ENCODE results near the gene SNX20. TPM values are rescaled to one million over a fixed set of nuclear protein-coding genes. Genes with fewer than 3 reads are reported as not detected.

SNX20 gene
- total and polyA plus RNA-seq, 2 of the 13 experiments (the other 11 are each of a cell fraction or from before 2014, with no cell fraction given) = not detected

DNA sequence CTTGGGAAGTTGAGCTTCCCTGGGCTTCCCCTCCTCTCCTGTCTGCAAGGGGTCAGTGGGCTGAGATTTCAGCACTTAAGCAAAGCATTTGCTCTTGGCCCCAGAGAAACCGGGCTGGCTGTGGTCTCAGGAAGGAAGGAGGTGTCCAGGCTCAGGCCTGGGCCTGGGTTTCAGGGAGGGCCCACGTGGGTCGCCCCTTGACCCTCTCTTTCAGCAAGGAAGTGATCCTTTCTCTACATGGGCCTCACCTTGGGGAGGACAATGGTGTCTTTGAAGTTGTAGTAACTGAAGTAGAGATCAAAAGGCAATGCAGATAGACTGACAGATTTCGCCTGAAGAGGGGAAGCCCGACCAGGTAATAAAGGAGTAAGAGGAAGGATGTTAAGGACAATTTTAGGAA is 15.0 kb upstream of the SNX20 start:
- ATAC-seq (peak; percentile 16), FAIRE-seq (no peak), DNase-seq (ENCODE audit: low spot score) (peak; percentile 75)
- peak overlapping the region; percentile 12 for H3K27ac ChIP-seq (ENCODE audit: extremely low read length, insufficient read depth, low read length)
- intact Hi-C loops (cut with micrococcal nuclease; ENCODE audit: unreplicated experiment) (no loop called here), in situ Hi-C loops (cut with HindIII; ENCODE audit: extremely low pct_ligation_motif_present, low pct_unique_long_range_greater_than_20kb) (no loop called here)
- H3K36me3 ChIP-seq (replicated peaks in 1 of 2; ENCODE audit: control insufficient read depth in 1 of 2, insufficient read depth in 2 of 2, low read length in 2 of 2) = no peaks in the 10 kb centered on the region
- H3K27me3 ChIP-seq (ENCODE audit: control insufficient read depth in 1 of 2, insufficient read depth in 2 of 2, low read length in 2 of 2) = peaks cover 3 to 31% of the 10 kb centered on the region in 2 experiments; a peak in 4 of 5 replicates
- WGBS (ENCODE audit: low lambda C conversion rate) = 0% methylated on average over 5 of the region's 5 CpGs
- peak overlapping the region in 1 of 3 experiments; percentile 31; a peak in 3 of 6 replicates for H3K4me3 ChIP-seq (replicated peaks in 1 of 3; ENCODE audit: insufficient read depth in 1 of 3, low read depth in 2 of 3, low read length in 3 of 3)
- H3K79me2 ChIP-seq (ENCODE audit: insufficient read depth, low read length) = no peaks in the 10 kb centered on the region
- H4K20me1 ChIP-seq (ENCODE audit: insufficient read depth, low read length) = no peaks in the 10 kb centered on the region
- peaks cover 72% of the 10 kb centered on the region for H3K4me1 ChIP-seq (ENCODE audit: insufficient read depth, low read length)
- no TSS peak for BruUV-seq (replicated peaks)
- H3K4me2 ChIP-seq (ENCODE audit: low read depth, low read length) = peak overlapping the region; percentile 67
- no peaks in the 10 kb centered on the region for H3K9me3 ChIP-seq (ENCODE audit: low read length)
- H3K9ac ChIP-seq (ENCODE audit: insufficient read depth, low read depth, low read length) = peak overlapping the region; percentile 10
- ChIA-PET CTCF (ENCODE audit: low intra/inter-chr PET ratio, low total read pairs) (interaction anchor here (1.3 kb wide), 1 partner anchor 111 kb away, joined by 3 read pairs; no protein-coding TSS in a partner anchor), POLR2A (interaction anchor here (0.9 to 1.7 kb wide), 4 partner anchors 8 to 46 kb away, joined by 3 to 6 read pairs (median 4); partner anchors contain the start of gene CYLD)
- no peak overlapping the region for H2AFZ ChIP-seq (ENCODE audit: low read length)
- TF ChIP-seq POGZ (CRISPR knock-in tag; IDR thresholded peaks at IDR 0.05) = 0 out of 2 replicates have a peak, but pooled peaks have one; percentile 15
- peak; percentile 86 for TF ChIP-seq SOX5 (CRISPR knock-in tag; IDR thresholded peaks at IDR 0.05; ENCODE audit: borderline replicate concordance)
- no peak for TF ChIP-seq ZFYVE20 (CRISPR knock-in tag; IDR thresholded peaks at IDR 0.05; ENCODE audit: borderline replicate concordance, low read depth)
- TF ChIP-seq, protein P1, sequence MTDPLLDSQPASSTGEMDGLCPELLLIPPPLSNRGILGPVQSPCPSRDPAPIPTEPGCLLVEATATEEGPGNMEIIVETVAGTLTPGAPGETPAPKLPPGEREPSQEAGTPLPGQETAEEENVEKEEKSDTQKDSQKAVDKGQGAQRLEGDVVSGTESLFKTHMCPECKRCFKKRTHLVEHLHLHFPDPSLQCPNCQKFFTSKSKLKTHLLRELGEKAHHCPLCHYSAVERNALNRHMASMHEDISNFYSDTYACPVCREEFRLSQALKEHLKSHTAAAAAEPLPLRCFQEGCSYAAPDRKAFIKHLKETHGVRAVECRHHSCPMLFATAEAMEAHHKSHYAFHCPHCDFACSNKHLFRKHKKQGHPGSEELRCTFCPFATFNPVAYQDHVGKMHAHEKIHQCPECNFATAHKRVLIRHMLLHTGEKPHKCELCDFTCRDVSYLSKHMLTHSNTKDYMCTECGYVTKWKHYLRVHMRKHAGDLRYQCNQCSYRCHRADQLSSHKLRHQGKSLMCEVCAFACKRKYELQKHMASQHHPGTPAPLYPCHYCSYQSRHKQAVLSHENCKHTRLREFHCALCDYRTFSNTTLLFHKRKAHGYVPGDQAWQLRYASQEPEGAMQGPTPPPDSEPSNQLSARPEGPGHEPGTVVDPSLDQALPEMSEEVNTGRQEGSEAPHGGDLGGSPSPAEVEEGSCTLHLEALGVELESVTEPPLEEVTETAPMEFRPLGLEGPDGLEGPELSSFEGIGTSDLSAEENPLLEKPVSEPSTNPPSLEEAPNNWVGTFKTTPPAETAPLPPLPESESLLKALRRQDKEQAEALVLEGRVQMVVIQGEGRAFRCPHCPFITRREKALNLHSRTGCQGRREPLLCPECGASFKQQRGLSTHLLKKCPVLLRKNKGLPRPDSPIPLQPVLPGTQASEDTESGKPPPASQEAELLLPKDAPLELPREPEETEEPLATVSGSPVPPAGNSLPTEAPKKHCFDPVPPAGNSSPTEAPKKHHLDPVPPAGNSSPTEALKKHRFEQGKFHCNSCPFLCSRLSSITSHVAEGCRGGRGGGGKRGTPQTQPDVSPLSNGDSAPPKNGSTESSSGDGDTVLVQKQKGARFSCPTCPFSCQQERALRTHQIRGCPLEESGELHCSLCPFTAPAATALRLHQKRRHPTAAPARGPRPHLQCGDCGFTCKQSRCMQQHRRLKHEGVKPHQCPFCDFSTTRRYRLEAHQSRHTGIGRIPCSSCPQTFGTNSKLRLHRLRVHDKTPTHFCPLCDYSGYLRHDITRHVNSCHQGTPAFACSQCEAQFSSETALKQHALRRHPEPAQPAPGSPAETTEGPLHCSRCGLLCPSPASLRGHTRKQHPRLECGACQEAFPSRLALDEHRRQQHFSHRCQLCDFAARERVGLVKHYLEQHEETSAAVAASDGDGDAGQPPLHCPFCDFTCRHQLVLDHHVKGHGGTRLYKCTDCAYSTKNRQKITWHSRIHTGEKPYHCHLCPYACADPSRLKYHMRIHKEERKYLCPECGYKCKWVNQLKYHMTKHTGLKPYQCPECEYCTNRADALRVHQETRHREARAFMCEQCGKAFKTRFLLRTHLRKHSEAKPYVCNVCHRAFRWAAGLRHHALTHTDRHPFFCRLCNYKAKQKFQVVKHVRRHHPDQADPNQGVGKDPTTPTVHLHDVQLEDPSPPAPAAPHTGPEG (CRISPR knock-in tag; IDR thresholded peaks at IDR 0.05) = no peak
- peak; percentile 34; the same call in 1 of the 2 replicates for TF ChIP-seq DMAP1 (CRISPR knock-in tag; IDR thresholded peaks at IDR 0.05)
- no peak for TF ChIP-seq ZNF224 (CRISPR knock-in tag; IDR thresholded peaks at IDR 0.05)
- TF ChIP-seq MTA3 (CRISPR knock-in tag; IDR thresholded peaks at IDR 0.05) = no peak
- TF ChIP-seq ZNF263 (CRISPR knock-in tag; IDR thresholded peaks at IDR 0.05) = 0 out of 2 replicates have a peak, but pooled peaks have one; percentile 44
- no peak for TF ChIP-seq ZNF550 (CRISPR knock-in tag; IDR thresholded peaks at IDR 0.05; ENCODE audit: borderline replicate concordance)
- TF ChIP-seq, protein P2, sequence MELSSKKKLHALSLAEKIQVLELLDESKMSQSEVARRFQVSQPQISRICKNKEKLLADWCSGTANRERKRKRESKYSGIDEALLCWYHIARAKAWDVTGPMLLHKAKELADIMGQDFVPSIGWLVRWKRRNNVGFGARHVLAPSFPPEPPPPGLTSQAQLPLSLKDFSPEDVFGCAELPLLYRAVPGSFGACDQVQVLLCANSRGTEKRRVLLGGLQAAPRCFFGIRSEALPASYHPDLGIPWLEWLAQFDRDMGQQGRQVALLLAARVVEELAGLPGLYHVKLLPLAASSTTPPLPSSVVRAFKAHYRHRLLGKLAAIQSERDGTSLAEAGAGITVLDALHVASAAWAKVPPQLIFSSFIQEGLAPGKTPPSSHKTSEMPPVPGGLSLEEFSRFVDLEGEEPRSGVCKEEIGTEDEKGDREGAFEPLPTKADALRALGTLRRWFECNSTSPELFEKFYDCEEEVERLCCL (CRISPR knock-in tag; IDR thresholded peaks at IDR 0.05; ENCODE audit: borderline replicate concordance) = no peak
- peak; percentile 70; the same call in 1 of the 2 replicates for TF ChIP-seq SOX13 (IDR thresholded peaks at IDR 0.05)
- TF ChIP-seq SOX13 (CRISPR knock-in tag; conservative IDR thresholded peaks at IDR 0.05 in 1 of 2, IDR thresholded peaks at IDR 0.05 in 1 of 2) = peak in 1 of 2 experiments; percentile 90; a peak in 2 of 4 replicates
- TF ChIP-seq SNAPC2 (CRISPR knock-in tag; IDR thresholded peaks at IDR 0.05) = no peak
- no peak for TF ChIP-seq ZNF121 (CRISPR knock-in tag; IDR thresholded peaks at IDR 0.05)
- no peak for TF ChIP-seq RFX3 (CRISPR knock-in tag; IDR thresholded peaks at IDR 0.05)
- TF ChIP-seq, protein P3, sequence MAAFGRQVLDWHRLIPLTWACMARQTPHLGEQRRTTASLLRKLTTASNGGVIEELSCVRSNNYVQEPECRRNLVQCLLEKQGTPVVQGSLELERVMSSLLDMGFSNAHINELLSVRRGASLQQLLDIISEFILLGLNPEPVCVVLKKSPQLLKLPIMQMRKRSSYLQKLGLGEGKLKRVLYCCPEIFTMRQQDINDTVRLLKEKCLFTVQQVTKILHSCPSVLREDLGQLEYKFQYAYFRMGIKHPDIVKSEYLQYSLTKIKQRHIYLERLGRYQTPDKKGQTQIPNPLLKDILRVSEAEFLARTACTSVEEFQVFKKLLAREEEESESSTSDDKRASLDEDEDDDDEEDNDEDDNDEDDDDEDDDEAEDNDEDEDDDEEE (CRISPR knock-in tag; IDR thresholded peaks at IDR 0.05) = peak; percentile 49; the same call in 1 of the 2 replicates
- no peak for TF ChIP-seq ZEB1 (IDR thresholded peaks at IDR 0.05; ENCODE audit: insufficient replicate concordance, low read depth)
- peak; percentile 47; the same call in 1 of the 2 replicates for TF ChIP-seq ZBTB7B (CRISPR knock-in tag; IDR thresholded peaks at IDR 0.05)

Data from HepG2 (cell line).